Measurements from ENCODE around the gene MAF.

The MAF gene

DNA sequence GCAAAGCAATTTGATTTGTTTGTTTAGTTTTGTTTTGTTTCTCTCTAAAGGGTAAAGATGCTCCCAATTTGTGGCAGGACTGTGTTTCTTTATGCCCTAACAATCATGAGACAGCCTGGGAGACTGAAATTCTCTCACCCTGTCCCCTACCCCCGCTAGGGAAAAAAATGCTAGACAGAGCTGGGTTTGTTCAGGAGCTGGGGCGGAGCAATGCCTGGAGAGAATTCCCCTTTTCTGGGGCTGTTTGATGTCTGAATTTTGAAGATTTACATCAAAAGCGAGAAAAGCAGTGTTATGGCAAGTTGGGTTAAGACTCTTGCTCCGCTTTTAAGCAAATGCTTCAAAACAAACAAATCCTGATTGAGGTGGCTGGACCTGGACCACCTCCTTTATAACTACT, 8.4 kb downstream of the MAF start:
- TF ChIP-seq ZFX (IDR thresholded peaks at IDR 0.05), result no peak
- TF ChIP-seq, protein P1, sequence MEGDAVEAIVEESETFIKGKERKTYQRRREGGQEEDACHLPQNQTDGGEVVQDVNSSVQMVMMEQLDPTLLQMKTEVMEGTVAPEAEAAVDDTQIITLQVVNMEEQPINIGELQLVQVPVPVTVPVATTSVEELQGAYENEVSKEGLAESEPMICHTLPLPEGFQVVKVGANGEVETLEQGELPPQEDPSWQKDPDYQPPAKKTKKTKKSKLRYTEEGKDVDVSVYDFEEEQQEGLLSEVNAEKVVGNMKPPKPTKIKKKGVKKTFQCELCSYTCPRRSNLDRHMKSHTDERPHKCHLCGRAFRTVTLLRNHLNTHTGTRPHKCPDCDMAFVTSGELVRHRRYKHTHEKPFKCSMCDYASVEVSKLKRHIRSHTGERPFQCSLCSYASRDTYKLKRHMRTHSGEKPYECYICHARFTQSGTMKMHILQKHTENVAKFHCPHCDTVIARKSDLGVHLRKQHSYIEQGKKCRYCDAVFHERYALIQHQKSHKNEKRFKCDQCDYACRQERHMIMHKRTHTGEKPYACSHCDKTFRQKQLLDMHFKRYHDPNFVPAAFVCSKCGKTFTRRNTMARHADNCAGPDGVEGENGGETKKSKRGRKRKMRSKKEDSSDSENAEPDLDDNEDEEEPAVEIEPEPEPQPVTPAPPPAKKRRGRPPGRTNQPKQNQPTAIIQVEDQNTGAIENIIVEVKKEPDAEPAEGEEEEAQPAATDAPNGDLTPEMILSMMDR (conservative IDR thresholded peaks at IDR 0.05), result no peak

DNA sequence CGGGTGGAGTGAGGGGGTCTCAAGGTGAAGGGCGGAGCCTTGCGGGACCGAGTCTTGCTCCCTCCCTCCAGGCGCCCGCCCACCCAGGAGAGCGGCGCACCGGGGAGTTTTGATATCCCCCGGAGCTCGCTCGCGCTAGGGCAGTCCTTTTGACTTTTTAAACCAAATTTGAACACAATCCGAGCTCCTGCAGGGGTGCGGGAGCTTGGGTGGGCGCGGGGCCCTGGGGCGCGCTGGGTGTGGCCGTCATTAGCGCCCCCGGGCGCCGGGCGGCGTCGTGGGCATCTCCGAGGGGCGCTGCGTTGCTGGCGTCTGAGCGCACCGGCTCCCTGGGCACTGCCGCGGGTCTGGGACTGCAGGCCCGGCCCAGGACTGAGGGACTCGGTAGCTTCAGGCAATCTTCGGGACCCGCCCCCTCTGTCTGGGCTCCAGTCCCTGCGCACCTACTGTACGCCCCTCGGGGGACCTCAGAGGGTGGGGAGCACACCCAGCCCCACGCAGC, 10.9 kb downstream of the MAF start:
- TF ChIP-seq ZFX (IDR thresholded peaks at IDR 0.05), result no peak
- TF ChIP-seq, protein P1 (conservative IDR thresholded peaks at IDR 0.05), result no peak
- no peak overlapping the region for H3K27ac ChIP-seq

More for the DNA sequence above, 8.4 kb downstream of the MAF start:
- H3K27ac ChIP-seq, result no peak overlapping the region

DNA sequence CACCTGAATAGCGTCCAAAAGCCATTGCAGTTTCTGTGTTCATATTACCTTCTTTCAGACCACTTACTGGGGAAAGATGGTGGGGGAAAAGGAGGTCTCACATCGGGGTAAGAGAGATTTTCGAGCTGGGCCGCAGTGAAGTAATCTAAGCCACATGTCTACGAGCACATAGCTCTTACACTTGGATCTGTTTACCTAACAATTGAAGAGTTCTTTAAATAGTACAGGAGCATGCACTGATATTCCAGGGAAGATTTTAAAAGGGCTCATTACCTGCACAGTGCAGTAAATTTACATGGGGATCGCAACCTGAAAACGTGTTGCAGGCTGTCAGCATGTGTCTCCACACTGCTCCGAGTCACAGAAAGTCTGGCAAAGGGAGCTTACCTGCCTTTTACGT, 12.6 kb downstream of the MAF start:
- no peak for TF ChIP-seq ZFX (IDR thresholded peaks at IDR 0.05)
- TF ChIP-seq, protein P1 (conservative IDR thresholded peaks at IDR 0.05), result no peak

DNA sequence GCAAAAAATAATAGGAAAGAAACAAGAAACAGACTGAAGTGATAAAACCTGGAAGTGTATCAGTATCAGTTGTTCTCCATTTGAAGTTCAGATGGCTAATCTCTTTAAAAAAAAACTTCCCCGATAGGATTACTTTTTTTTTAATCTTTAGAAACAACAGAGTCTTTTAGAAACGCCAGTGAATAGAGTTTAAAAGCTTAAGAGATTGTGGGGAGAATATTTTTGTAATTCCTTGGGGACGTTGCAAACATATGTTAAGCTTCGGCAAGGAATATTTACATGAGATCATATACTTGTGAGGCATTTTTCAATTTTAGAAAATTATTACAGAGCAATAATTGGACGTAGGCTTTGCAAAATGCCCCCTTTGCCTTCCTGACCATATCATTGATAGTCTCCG, 13.2 kb downstream of the MAF start:
- no peak overlapping the region for H3K27ac ChIP-seq
- no peak for TF ChIP-seq ZFX (IDR thresholded peaks at IDR 0.05)
- TF ChIP-seq, protein P1 (conservative IDR thresholded peaks at IDR 0.05), result no peak

More for the DNA sequence above, 12.6 kb downstream of the MAF start:
- H3K27ac ChIP-seq, result no peak overlapping the region

DNA sequence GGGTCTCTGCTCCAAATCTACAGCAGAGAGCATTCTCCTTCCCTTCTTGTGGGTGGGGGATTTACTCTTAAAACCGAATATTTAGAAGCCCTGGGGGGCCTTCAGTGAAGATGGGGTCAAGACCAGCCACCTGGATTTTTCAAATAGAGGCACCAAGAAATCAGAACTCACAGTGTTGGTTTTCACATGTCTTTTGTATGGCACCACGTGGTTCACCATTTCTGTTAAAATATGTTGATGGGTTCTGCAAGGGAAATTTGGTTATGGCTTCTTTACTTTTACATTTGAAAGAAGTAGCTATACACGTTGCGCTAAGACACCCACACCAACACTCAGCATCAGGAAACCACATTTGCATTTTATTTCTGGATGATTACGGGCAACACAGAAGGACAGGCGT, 17.7 kb downstream of the MAF start:
- no peak overlapping the region for H3K27ac ChIP-seq
- TF ChIP-seq, protein P1 (conservative IDR thresholded peaks at IDR 0.05), result no peak
- TF ChIP-seq ZFX (IDR thresholded peaks at IDR 0.05), result no peak

DNA sequence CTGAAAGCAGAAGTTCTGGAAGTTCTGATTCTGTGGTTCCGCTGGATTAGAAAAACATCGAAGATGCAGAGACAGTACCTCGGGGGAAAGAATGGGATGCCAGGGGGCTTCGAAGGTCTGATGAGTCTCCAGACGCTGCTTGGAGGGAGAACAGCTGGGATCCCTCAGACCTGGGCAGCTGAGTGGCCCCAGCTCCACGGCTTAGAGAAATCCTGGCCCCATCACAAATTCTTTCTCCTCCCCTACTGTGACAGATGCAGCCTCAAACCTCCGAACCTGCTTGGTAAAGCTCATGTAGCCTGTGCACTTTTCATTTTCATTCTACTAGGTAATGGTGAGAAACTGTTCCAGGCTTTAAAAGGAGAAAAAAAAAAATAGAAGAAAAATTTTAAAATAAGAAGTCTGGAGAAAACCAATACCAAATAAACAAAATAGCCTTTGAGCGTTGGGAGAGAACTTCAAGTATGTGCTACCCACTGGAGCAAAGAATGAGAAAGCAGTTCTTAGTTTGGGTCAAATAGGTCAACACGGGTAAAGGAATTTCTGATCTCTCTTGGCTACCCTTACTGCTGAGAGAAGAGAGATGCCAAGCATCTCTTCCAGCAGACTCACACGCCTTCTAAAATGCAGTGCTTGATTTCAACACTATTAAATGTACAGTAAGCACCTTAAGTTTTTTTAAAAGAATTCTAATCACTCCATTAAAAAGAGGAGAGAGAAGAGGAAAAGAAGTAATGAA, 19.9 kb downstream of the MAF start:
- no peak for TF ChIP-seq ZFX (IDR thresholded peaks at IDR 0.05)
- TF ChIP-seq, protein P1 (conservative IDR thresholded peaks at IDR 0.05), result no peak
- H3K27ac ChIP-seq, result no peak overlapping the region

DNA sequence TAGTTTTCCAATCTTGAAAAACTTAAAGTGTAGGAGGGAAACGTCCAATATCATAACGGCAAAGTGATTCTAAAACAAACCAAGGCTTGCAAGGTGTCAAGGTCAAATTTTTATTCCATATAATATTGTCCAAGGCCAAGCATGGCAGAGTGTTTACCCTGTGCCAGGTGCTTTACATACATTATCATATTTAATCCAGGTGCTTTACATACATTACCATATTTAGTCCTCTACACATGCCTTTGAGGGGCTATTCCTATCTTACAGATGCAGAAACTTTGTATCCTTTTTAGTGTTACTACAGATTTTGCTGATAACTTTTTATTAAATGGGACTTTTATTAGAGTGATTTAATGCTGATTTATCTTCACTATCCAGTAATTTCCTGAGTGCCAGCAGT, 23.9 kb downstream of the MAF start:
- TF ChIP-seq, protein P1 (conservative IDR thresholded peaks at IDR 0.05), result no peak
- no peak overlapping the region for H3K27ac ChIP-seq
